ENCODE results near the gene RNU4-1.

RNU4-1 gene

DNA sequence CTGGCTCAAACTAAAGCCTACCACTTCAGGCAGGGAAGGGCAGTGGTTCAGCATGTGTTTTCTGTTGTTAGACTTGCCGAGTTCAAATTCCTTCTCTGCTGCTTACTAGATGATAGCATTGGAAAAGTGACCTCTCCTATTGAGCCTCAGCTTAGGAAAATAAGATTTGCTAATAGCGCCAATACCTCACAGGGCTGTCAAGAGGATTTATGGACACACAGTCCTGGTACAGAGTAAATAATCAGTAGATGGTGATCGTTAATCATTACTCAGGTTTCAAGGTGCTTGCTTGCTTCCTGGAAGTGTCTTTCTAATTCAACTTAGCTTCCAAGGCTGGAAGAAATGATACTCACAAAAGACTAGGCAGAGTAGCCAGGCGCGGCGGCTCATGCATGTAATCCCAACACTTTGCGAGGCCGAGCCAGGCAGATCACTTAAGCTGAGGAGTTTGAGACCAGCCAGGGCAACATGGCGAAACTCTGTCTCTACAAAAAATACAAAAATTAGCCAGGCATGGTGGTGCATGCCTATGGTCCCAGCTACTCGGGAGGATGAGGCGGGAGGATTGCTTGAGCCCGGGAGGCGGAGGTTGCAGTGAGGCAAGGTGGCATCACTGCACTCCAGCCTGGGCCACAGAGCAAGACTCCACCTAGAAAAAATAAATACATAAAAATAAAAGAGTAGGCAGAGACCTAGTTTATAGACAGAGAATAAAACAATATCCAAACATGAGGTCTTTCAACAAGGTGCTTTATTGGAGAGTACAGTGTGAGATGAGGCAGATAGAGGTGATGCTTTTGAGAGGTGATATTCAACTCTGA is 28.6 kb upstream of the RNU4-1 start:
- peaks cover 7 to 23% of the 10 kb centered on the region in 2 donors for H3K4me1 Mint-ChIP-seq
- no peak overlapping the region for H3K4me3 Mint-ChIP-seq
- no peaks in the 10 kb centered on the region for H3K9me3 Mint-ChIP-seq
- H3K27ac Mint-ChIP-seq, result no peak overlapping the region
- H3K27me3 Mint-ChIP-seq, result peaks cover 6 to 9% of the 10 kb centered on the region in 2 donors
- no peak for DNase-seq
- no peaks in the 10 kb centered on the region for H3K36me3 Mint-ChIP-seq
- ATAC-seq (replicated peaks), result no peak

DNA sequence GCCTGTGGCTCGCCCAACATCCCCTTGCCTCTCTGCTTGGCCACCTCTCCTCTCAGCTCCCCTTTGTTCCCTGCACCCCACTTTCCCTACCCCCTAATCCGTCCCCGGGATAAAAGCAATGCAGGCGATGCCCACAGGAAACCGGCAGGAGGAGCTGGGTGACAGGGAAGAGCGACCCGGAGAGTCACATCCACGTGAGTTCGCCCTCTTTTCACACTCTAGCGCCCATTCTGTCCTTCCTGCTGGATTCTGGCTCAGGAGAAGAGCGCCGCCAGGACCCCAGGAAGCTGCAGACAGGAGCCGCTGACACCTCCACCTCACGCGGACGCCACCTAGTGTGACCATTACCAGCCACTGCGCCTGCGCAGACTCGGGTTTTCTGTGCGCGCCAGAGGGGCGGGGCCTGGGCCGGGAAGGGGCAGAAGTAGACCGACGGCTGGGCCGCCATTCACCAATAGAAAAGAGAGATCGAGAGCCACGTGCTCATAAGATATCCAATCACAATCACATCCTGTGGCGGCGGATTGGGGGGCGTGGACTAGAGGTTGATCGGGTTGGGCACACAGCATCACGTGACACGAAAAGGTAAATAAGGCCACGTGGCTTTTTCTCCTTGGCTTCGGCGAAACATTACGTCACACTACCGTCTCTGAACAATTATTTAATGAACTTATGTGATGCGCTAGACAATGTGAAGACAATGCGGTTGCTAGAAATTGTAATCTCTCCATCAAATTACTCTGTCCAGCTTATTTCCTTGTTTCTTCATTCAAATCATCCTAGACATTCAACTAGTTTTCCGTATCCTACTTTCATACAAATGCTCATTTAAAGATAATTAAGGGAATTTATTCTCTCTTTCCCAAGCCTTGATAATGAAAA is 24.4 kb upstream of the RNU4-1 start:
- H3K4me1 Mint-ChIP-seq, result peaks cover 6 to 11% of the 10 kb centered on the region in 2 donors
- peak overlapping the region; percentile 98 for H3K27ac Mint-ChIP-seq
- H3K4me3 Mint-ChIP-seq, result peak overlapping the region; percentile 90 to 93
- peaks cover 6 to 9% of the 10 kb centered on the region in 2 donors for H3K27me3 Mint-ChIP-seq
- peak; percentile 100 for ATAC-seq (replicated peaks)
- no peaks in the 10 kb centered on the region for H3K9me3 Mint-ChIP-seq
- DNase-seq, result peak; percentile 99
- no peaks in the 10 kb centered on the region for H3K36me3 Mint-ChIP-seq

DNA sequence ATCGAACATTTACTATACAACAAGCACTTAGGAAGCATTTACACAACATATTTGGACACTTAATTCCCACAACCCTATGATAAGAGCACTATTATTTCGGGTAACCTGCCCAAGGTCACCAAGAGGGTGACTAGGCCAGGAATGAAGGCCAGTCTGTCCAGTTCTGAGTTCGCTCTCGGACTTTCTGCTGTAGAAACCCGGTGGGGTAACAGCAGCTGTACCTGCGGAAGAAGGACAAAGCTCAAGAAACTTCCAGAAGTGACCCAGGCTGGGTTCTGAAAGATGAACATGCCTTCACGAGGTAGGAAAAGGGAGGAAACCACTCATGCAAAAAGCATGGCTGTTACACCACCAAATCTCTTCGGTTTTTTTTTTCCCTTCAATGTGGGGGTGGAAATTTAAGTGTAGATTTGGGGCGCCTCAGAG is 23.8 kb upstream of the RNU4-1 start:
- DNase-seq (no peak), ATAC-seq (replicated peaks) (peak in 1 of 2 donors; percentile 1)
- Mint-ChIP-seq H3K27ac (peak overlapping the region; percentile 98), H3K27me3 (peaks cover 3 to 9% of the 10 kb centered on the region in 2 donors), H3K4me3 (peak overlapping the region; percentile 90 to 93), H3K36me3 (no peaks in the 10 kb centered on the region), H3K9me3 (no peaks in the 10 kb centered on the region), H3K4me1 (peaks cover 6 to 11% of the 10 kb centered on the region in 2 donors)

DNA sequence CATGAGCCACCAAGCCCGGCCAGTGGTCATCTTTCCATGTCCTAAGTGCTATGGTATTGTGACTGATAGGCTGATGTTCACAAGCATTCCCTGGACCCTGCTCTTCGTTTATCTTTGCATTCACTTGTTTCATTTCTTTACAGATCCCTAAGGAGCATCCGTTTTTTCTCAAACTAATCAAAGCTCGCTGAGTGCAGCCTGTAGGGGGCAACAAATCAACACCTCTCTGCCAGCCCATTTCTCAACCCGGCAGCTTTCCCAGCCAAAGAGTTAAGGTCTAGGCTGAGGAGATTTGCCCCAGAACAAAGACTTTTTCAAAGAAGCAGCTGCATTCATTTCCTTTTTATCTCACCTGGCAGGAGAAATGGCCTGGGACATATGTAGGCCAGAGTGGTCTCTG is 21.2 kb upstream of the RNU4-1 start:
- ATAC-seq (replicated peaks), result no peak
- no peak for DNase-seq
- no peaks in the 10 kb centered on the region for H3K36me3 Mint-ChIP-seq
- no peak overlapping the region for H3K27ac Mint-ChIP-seq
- H3K27me3 Mint-ChIP-seq, result no peaks in the 10 kb centered on the region
- no peak overlapping the region for H3K4me3 Mint-ChIP-seq
- H3K9me3 Mint-ChIP-seq, result no peaks in the 10 kb centered on the region
- peaks cover 6 to 11% of the 10 kb centered on the region in 2 donors for H3K4me1 Mint-ChIP-seq

DNA sequence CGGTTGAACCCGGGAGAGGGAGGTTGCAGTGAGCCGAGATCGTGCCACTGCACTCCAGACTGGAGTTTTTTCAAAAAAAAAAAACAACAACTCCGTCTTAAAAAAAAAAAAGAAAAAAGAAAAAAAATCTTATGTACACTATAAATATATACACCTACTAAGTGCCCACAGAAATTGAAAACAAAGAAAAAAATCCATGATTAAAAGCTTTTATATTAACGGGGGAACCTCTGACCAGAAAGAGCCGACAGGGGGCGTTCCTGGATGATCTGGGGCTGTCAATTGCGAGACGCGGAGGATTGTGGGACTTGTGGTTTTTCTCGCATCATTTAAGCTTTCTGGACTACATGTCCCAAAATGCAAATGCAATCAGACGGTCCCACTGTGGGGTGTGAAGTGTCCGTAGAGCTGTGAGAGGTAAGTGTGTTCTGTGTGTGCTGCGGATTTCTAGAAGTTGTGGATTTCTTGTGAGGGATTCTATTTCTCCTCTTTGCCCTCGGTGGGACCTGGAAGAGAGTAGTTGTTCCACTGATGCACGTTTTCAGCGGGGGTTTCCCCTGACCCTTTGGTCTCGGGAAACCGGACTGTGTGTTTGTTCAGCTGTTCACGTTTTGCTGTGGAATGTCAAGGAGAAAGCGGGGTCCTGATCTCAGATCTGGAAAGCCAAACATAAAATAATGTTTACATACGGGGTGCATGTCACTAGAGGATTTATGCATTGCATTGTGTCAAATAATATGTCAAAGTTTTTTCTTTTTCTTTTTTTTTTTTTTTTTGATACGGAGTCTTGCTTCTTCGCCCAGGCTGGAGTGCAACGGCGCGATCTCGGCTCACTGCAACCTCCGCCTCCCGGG is 9.2 kb upstream of the RNU4-1 start, which contains the start of gene SIRT4:
SIRT4 (plus strand) TSS at position 360 of the 854 bp plus-strand sequence. CDS start 1,241 bp downstream, outside the sequence.
- Mint-ChIP-seq H3K4me3 (peak within 1 kb of the TSS; percentile 94), H3K4me1 (peaks cover 6 to 10% of the 10 kb centered on the region in 2 donors), H3K36me3 (peaks cover 0 to 8% of the 10 kb centered on the region in 2 donors), H3K9me3 (no peaks in the 10 kb centered on the region), H3K27ac (peak within 1 kb of the TSS; percentile 90), H3K27me3 (no peaks in the 10 kb centered on the region)
- DNase-seq (peak; percentile 78), ATAC-seq (replicated peaks) (peak; percentile 100)

DNA sequence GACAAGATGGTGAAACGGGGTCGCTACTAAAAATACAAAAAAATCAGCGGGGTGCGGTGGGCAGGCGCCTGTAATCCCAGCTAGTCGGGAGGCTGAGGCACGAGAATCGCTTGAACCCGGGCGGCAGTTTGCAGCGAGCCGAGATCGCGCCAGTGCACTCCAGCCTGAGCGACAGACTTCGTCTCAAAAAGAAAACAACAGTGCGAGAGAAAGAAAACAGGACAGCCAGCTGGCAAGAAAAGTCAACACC is 701 bp downstream of the RNU4-1 start:
- H3K9me3 Mint-ChIP-seq, result no peaks in the 10 kb centered on the region
- no peak overlapping the region for H3K4me3 Mint-ChIP-seq

DNA sequence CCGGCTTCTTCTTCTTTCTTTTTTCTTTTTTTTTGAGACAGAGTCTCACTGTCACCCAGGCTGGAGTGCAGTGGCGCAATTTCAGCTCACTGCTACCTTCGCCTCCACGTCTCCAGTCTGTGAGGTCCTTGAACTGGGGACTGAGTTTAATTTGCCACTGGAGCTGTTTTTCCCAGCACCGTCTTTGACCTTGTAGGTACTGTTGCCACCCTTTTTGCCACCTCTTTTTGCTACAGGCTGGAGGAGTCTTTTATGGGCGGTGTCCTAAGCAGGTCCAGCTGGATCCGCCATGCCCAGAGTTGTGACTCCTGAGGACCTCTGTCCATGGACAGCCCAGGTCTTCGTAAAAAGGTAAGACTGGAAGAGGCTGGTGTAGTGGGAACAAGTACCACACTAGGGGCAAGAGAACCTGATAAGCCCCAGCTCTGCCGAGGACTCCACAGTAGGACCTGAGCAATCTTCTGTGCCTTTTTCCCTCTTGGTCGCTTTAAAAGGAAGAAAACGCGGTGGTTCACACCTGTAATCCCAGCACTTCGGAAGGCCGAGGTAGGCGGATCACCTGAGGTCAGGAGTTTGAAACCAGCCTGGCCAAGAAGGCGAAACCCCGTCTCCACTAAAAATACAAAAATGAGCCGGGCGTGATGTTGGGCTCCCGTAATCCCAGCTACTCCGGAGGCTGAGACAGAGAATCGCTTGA is 2.3 kb downstream of the RNU4-1 start:
- Mint-ChIP-seq H3K27me3 (no peaks in the 10 kb centered on the region), H3K9me3 (no peaks in the 10 kb centered on the region), H3K36me3 (no peaks in the 10 kb centered on the region), H3K27ac (no peak overlapping the region), H3K4me1 (peaks cover 4 to 8% of the 10 kb centered on the region in 2 donors), H3K4me3 (no peak overlapping the region)
- ATAC-seq (replicated peaks) (peak; percentile 1 to 4), DNase-seq (peak; percentile 72)

More for the DNA sequence above, 701 bp downstream of the RNU4-1 start:
- ATAC-seq (replicated peaks) (peak in 1 of 2 donors; percentile 38), DNase-seq (peak; percentile 83)
- Mint-ChIP-seq H3K4me1 (peaks cover 4 to 8% of the 10 kb centered on the region in 2 donors), H3K27ac (no peak overlapping the region), H3K27me3 (no peaks in the 10 kb centered on the region), H3K36me3 (no peaks in the 10 kb centered on the region)

DNA sequence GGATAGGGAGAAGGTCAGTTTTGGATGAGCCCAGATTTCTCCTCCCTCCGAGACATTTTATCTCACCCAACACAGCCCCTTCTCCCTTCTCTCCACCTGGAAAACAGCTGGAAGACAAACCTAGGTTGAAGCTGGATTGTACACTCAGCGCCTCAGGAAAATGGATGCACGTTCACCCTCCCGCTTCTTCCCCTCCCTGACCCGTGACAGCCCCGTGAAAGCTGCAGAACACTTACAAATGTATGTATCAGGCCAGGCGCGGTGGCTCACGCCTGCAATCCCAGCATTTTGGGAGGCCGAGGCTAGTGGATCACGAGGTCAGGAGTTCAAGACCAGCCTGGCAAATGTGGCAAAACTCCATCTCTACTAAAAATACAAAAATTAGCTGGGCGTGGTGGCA is 5.5 kb downstream of the RNU4-1 start:
- Mint-ChIP-seq H3K4me3 (no peak overlapping the region), H3K4me1 (peaks cover 4 to 9% of the 10 kb centered on the region in 2 donors), H3K36me3 (no peaks in the 10 kb centered on the region), H3K27ac (no peak overlapping the region), H3K27me3 (peaks cover 0 to 2% of the 10 kb centered on the region in 2 donors), H3K9me3 (no peaks in the 10 kb centered on the region)
- ATAC-seq (replicated peaks), result no peak
- no peak for DNase-seq

DNA sequence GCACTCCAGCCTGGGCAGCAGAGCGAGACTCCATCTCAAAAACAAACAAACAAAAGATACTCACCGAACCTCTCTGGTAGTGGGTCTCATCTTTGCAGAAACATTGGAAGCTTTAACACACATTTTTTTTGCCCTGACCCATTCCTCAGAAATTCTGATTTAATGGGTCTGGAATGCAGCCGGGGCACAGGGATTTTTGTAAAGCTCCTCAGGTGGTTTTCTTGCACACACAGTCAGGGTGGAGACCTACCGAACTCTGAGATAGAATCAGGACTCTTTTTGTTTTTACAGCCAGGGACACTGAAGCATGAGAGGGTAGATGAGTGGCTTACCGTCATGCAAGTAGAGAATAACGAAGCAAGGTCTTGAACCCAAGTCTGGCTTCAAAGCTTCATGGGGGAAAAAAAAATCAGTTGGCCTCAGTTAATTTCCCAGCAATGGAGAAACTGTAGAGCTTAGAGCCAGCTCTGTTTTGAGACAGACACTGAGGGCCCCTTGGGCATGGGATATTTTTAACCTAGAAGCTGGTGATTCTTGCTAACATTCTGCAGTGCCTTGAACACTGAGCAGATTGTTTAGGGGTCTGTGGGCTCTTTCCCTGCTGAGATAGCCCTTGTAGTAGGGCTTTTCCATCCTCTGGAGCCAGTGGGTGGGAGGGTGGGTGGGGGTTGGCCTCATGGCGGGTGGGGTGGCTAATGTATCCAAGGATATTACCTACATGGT is 6.1 kb downstream of the RNU4-1 start:
- Mint-ChIP-seq H3K27me3 (peaks cover 0 to 7% of the 10 kb centered on the region in 2 donors), H3K4me3 (no peak overlapping the region), H3K9me3 (no peaks in the 10 kb centered on the region), H3K27ac (no peak overlapping the region), H3K4me1 (peaks cover 4 to 10% of the 10 kb centered on the region in 2 donors), H3K36me3 (no peaks in the 10 kb centered on the region)
- no peak for ATAC-seq (replicated peaks)
- DNase-seq, result no peak

DNA sequence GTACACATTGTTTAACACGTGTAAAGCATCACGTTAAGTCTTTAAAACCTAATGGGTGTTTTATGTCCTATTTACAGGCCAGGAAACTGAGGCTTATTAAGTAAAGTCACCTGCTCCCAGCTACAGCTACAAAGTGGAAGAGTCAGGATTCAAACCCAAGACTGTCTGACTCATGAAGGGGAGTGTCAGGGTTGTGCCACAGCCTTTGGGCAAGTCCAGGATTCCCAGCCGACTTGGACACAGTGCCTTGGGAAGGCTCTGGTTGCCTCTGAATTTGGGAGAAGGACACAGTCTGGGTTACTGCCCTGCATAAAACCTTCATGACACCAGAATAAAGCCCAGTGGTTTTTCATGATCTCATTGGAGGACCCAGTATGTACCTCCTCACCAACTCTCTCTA is 8.7 kb downstream of the RNU4-1 start:
- Mint-ChIP-seq H3K4me3 (no peak overlapping the region), H3K36me3 (no peaks in the 10 kb centered on the region), H3K9me3 (no peaks in the 10 kb centered on the region), H3K4me1 (peaks cover 2 to 4% of the 10 kb centered on the region in 2 donors), H3K27ac (no peak overlapping the region), H3K27me3 (peaks cover 0 to 8% of the 10 kb centered on the region in 2 donors)
- ATAC-seq (replicated peaks) (no peak), DNase-seq (no peak)

DNA sequence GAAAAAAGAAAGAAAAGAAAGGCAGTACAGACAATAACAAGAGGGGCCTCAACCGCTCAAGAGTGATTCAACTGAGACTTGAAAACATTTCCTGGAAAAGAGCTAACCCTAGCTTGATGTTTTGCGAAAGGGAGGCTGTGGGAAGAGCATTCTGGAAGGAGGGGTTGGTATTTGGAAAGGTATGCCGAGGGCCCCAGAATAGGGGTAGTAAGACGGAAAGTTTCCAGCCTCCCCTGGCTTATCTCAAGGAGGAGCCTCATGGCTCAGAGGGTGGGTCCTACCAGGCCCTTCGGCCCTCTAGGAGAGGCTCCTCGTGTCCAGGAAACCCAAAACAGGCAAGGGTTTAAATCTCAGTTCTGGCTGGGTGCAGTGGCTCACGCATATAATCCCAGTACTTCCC is 9.7 kb downstream of the RNU4-1 start:
- H3K4me1 Mint-ChIP-seq, result peaks cover 2 to 4% of the 10 kb centered on the region in 2 donors
- H3K4me3 Mint-ChIP-seq, result no peak overlapping the region
- H3K27me3 Mint-ChIP-seq, result peaks cover 4 to 8% of the 10 kb centered on the region in 2 donors
- no peaks in the 10 kb centered on the region for H3K9me3 Mint-ChIP-seq
- H3K27ac Mint-ChIP-seq, result no peak overlapping the region
- H3K36me3 Mint-ChIP-seq, result no peaks in the 10 kb centered on the region
- ATAC-seq (replicated peaks), result no peak
- no peak for DNase-seq

DNA sequence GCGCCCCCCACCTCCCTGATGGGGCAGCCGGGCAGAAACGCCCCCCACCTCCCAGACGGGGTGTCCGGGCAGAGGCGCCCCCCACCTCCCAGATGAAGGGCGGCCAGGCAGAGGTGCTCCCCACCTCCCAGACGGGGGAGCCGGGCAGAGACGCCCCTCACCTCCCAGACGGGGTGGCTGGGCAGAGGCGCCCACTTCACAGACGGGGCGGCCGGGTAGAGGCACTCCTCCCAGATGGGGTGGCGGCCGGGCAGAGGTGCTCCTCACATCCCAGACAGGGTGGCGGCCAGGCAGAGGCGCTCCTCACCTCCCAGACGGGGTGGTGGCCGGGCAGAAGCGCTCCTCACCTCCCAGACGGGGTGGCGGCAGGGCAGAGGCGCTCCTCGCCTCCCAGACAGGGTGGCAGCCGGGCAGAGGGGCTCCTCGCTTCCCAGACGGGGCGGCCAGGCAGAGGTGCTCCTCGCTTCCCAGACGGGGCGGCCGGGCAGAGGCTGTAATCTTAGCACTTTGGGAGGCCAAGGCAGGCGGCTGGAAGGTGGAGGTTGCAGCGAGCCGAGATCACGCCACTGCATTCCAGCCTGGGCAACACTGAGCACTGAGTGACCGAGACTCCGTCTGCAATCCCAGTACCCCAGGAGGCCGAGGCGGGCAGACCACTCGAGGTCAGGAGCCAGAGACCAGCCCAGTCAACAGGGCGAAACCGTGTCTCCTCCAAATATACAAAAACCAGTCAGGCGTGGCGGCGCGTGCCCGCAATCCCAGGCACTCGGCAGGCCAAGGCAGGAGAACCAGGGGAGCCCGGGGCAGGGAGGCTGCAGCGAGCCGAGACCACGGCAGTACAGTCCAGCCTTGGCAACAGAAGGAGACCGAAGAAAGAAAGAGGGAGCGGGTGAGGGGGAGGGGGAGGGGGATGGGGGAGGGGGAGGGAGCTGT is 14.6 kb downstream of the RNU4-1 start:
- peaks cover 4 to 8% of the 10 kb centered on the region in 2 donors for H3K27me3 Mint-ChIP-seq
- H3K9me3 Mint-ChIP-seq, result no peaks in the 10 kb centered on the region
- DNase-seq, result no peak
- peaks cover 0 to 2% of the 10 kb centered on the region in 2 donors for H3K4me1 Mint-ChIP-seq
- H3K36me3 Mint-ChIP-seq, result no peaks in the 10 kb centered on the region
- no peak overlapping the region for H3K4me3 Mint-ChIP-seq
- no peak for ATAC-seq (replicated peaks)
- no peak overlapping the region for H3K27ac Mint-ChIP-seq
